ENCODE measurements around the gene MSMP. TPM values are rescaled to one million over a fixed set of nuclear protein-coding genes. Genes with fewer than 3 reads are reported as not detected.

MSMP gene
- total and polyA plus RNA-seq, 2 donors (not counting 1 experiment from before 2014, with no cell fraction given): 2.3 to 3.9 TPM

DNA sequence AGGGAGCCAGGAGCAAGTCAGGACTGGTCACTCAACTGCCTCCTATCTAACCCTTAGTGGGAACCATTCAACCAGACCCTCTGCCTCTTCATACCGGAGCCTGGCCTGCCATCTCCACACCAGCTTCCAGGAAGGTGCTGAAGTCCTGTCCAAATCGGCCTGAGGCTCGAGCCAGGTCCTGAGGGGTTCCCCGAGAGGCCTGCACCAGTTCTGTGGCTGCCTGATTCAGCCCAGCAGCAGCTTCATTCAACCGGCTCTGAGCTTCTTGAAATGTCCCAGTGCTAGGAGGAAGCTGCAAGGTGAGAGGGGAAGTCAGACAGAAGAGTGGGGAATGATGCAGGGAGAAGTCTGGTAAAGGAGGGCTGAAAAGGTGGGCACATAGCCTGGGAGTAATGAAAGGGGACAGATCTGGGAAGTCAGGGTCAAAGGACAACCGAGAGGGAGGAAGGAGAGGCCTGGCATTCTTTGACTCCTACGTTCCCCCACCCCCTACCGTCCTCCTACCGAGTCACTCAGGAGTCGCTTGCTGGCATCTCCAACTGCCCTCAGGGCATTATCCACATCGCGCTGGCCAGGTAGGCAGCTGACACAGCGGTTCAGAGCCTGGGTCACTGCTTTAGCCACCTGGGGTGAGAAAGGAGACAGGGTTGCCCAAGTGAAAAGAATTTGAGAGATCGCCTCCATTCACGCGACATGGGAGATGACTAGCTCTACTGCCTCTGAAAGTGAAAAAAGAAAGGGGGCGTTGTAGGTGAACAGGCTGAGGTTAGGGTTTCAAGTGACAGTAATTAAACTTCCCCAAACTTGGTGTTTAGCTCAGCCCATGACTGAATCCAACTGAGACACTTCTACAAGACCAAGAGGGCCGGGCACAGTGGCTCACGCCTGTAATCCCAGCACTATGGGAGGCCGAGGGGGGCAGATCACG lies 42.3 kb downstream of the MSMP start:
- Histone ChIP-seq H3K4me1 (ENCODE audit: control insufficient read depth in 2 of 2, insufficient read depth in 2 of 2, low read length in 2 of 2) (no peaks in the 10 kb centered on the region), H4K20me1 (ENCODE audit: control insufficient read depth, insufficient read depth, low read length, poor library complexity, severe bottlenecking) (peaks cover 17% of the 10 kb centered on the region), H3K4me3 (ENCODE audit: control extremely low read depth in 1 of 5, extremely low read depth in 1 of 5, insufficient read depth in 1 of 5, low read depth in 2 of 5, low read length in 4 of 5) (no peak overlapping the region), H3K27ac (ENCODE audit: low read length in 2 of 2) (no peak overlapping the region), H2AFZ (ENCODE audit: insufficient read depth, low read depth, low read length, poor library complexity, severe bottlenecking) (no peak overlapping the region), H3K27me3 (replicated peaks in 1 of 4; ENCODE audit: control extremely low read depth in 1 of 4, control insufficient read depth in 3 of 4, insufficient read depth in 4 of 4, low read length in 3 of 4) (no peaks in the 10 kb centered on the region), H3K4me2 (replicated peaks; ENCODE audit: low read depth, low read length, poor library complexity, severe bottlenecking) (no peak overlapping the region), H3K9ac (ENCODE audit: low read length) (no peak overlapping the region), H3K9me3 (ENCODE audit: control extremely low read depth in 1 of 3, control insufficient read depth in 2 of 3, insufficient read depth in 1 of 3, low read length in 2 of 3) (no peaks in the 10 kb centered on the region), H3K79me2 (ENCODE audit: control insufficient read depth, insufficient read depth, low read length) (peaks cover 39% of the 10 kb centered on the region), H3K36me3 (replicated peaks in 1 of 2; ENCODE audit: control extremely low read depth in 1 of 2, control insufficient read depth in 1 of 2, extremely low read depth in 1 of 2, insufficient read depth in 2 of 2, low read length in 1 of 2) (peaks cover 8 to 91% of the 10 kb centered on the region in 2 experiments)
- 97% methylated on average over 13 of the region's 21 CpGs for WGBS (ENCODE audit: insufficient coverage)
- Mint-ChIP-seq H3K9me3 (ENCODE audit: insufficient read depth) (no peaks in the 10 kb centered on the region), H3K4me3 (no peak overlapping the region), H3K4me1 (peaks cover 1% of the 10 kb centered on the region), H3K27me3 (no peaks in the 10 kb centered on the region), H3K27ac (no peak overlapping the region)
- ChIA-PET POLR2A (no interaction called here), CTCF (interaction anchor here (1.2 to 20.4 kb wide), 5 partner anchors 15 to 112 kb away, joined by 3 to 195 read pairs (median 3); partner anchors contain the start of genes TLN1 and TPM2)
- ATAC-seq (ENCODE audit: low read depth) (no peak), DNase-seq (no peak)
- no peak for TF ChIP-seq EZH2 (IDR thresholded peaks at IDR 0.05; ENCODE audit: borderline replicate concordance, insufficient read depth, low read depth, low read length, poor library complexity, severe bottlenecking)
- TF ChIP-seq, protein P1, sequence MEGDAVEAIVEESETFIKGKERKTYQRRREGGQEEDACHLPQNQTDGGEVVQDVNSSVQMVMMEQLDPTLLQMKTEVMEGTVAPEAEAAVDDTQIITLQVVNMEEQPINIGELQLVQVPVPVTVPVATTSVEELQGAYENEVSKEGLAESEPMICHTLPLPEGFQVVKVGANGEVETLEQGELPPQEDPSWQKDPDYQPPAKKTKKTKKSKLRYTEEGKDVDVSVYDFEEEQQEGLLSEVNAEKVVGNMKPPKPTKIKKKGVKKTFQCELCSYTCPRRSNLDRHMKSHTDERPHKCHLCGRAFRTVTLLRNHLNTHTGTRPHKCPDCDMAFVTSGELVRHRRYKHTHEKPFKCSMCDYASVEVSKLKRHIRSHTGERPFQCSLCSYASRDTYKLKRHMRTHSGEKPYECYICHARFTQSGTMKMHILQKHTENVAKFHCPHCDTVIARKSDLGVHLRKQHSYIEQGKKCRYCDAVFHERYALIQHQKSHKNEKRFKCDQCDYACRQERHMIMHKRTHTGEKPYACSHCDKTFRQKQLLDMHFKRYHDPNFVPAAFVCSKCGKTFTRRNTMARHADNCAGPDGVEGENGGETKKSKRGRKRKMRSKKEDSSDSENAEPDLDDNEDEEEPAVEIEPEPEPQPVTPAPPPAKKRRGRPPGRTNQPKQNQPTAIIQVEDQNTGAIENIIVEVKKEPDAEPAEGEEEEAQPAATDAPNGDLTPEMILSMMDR (IDR thresholded peaks at IDR 0.05): no peak
- intact Hi-C loops (cut with micrococcal nuclease): no loop called here
